ENCODE data around the gene BTF3.
"Not testable (repeated sequence)": the region's sequence is repeated elsewhere in the genome, so short reads cannot be mapped to it uniquely, and the experiment has no call there.

BTF3 gene

DNA sequence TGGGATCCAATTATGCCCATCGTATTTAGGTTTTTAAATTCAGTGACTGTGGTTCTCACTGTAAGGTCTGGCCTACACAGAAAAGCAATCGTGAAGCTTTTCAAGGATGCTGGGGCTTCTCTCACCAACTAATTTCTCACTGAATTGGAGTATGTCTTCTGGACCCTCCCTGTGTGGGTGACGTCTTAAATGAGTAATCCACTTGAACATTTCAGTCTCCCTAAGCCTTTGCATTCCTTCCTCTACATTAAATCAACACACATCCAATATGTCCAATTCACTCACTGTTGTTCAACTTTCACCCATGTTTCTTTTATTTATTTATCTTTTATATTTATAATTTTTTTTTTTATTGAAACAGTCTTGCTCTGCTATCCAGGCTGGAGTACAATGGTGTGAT, 12.5 kb upstream of the BTF3 start:
- no peak for DNase-seq (ENCODE audit: low read depth in 3 of 3)

DNA sequence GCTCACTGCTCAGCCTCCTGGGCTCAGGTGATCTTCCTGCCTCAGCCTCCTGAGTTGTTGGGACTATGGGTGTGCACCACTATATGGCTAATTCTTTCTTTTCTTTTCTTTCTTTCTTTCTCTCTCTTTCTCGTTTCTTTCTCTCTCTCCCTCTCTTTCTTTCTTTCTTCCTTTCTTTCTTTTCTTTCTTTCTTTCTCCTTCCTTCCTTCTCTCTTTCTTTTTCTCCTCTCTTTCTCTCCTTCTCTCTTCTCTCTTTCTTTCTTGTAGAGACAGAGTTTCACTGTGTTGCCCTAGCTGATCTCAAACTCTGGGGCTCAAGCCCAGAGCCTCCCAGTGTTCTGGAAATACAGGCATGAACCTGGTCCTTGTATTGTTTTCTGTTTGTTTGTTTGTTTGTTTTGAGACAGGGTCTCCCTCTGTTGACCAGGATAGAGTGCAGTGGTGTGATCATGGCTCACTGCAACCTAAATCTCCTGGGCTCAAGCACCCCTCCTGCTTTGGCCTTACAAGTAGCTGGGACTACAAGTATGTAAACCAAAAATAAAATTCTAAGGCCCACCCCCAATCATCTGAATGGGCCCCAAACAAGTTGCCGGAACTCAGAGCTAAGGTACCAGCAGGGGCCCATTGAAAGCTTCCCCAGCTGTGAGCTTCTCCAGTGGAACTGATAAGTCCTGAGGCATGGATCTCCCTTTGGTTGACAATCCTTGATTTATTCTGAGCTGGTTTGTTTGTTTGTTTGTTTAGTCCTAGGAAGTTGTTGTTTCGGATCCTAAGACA, 11.9 kb upstream of the BTF3 start:
- no peak for DNase-seq (ENCODE audit: low read depth in 3 of 3)

DNA sequence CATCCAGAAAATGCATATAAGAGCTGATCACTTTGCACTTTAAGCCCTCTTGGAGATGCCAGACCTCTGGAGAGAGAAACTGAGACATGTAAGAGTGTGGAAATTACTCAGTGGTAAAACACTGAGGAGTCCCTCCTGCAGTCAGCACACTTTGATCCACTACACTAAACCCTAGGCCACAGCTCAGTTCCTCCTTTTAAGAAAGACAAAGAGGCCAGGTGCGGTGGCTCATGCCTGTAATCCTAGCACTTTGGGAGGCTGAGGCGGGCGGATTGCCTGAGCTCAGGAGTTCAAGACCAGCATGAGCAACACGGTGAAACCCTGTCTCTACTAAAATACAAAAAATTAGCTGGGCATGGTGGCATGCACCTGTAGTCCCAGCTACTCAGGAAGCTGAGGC, 11.0 kb upstream of the BTF3 start:
- DNase-seq (ENCODE audit: low read depth in 3 of 3): not testable (repeated sequence)

DNA sequence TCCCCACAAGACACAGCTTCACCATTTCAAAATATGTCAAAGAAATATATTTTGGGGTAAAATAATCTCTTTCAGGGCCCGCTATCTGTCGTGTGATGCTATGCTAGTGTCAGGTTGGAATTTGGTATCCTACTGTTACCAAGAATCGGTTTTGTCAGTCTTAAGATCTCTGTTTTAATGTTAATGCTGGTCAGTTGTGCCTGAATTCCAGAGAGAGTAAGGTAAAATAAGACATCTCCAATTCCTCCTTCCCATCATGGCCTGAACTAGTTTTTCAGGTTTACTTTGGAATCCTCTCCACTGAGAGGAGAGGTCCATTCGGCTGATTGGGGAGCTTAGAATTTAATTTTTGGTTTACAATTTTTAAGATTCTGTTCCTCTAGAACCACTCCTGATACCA, 10.4 kb upstream of the BTF3 start:
- DNase-seq (ENCODE audit: low read depth in 3 of 3): no peak

DNA sequence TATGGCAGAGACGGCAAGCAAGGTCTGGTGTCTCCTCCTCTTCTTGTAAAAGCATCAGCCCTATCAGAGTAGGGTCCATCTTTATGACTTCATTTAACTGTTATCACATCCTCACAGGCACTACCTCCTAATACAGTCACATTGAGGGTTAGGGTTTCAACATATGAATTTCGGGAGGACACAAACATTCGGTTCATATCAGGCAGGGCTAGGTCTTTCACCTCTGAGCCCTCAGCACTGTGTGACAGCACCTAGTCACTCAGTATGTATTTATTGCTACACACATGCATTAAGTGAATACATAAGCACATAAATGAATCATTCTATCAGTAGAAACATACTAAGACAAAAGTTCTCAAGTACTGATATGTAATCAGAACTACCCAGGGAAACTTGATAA, 9.4 kb upstream of the BTF3 start:
- no peak for DNase-seq (ENCODE audit: low read depth in 3 of 3)

DNA sequence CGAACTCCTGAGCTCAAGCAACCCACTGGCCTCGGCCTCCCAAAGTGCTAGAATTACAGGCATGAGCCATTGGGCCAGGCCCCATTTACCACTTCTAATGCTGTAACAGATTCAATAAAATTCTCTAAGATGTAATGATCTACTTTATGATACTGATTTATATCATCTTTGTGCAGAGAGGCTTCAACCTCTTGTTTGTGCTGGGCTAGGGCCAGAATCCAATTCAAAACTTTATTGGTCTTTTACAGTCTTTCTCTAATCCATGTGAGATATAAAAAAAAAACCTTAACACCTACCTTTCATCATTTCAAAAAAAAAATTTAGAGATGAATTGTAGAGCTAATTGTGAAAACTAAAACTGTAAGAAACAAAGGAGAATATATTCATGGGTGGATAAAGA, 8.2 kb upstream of the BTF3 start:
- DNase-seq (ENCODE audit: low read depth in 3 of 3): no peak

DNA sequence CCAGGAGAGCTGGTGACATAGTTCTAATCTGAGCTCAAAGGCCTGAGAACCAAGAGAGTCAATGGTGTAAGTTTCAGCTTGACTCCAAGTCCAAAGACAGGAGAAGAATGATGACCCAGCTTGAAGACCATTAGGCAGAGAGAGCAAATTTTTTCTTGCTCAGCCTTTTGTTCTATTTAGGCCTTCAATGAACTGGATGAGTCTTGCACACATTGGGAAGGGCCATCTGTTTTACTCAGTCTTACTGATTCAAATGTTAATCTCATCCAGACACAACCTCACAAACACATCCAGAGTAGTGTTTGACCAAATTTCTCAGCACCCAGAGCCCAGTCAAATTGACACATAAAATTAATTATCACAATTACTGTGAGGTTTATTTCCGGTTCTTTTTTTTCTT, 7.1 kb upstream of the BTF3 start:
- DNase-seq (ENCODE audit: low read depth in 3 of 3): no peak

DNA sequence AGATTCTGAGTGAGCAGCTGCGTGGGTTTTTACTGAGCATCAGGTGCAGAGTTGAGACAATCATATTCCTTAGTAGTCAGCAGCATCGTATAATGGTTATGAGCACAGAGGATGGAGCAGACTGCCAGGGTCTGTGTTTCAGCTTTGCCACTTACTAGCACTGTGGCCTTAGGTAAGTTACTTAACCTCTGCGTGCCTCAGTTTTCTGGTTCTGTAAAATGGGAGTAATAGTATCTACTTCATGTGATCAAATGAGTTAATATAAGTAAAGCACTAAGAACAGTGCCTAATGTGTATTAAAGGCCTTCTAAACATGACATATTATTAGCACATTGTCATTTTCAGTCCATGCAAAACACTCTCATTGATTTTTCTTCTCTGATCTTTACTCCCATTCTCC, 4.8 kb upstream of the BTF3 start:
- no peak for DNase-seq (ENCODE audit: low read depth in 3 of 3)

DNA sequence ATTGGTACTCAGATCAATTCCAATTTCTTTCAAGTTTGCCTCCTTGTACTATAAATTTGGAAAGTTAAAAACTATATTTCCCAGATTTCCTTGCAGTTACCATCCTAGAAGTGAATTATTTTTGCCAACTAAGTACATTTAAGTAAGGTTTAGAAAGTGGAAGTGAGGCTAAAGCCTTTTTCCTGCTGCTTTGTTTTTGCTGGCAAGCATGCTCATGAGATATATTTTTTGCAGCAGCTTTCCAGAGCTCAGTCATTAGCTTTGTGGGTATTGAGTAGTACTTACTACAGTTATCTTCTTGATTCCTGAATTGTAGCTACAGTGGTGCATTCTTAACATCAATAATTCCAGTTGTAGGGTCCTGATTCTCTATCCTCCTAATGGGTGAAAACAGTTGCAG, 3.5 kb upstream of the BTF3 start:
- no peak for DNase-seq (ENCODE audit: low read depth in 3 of 3)

DNA sequence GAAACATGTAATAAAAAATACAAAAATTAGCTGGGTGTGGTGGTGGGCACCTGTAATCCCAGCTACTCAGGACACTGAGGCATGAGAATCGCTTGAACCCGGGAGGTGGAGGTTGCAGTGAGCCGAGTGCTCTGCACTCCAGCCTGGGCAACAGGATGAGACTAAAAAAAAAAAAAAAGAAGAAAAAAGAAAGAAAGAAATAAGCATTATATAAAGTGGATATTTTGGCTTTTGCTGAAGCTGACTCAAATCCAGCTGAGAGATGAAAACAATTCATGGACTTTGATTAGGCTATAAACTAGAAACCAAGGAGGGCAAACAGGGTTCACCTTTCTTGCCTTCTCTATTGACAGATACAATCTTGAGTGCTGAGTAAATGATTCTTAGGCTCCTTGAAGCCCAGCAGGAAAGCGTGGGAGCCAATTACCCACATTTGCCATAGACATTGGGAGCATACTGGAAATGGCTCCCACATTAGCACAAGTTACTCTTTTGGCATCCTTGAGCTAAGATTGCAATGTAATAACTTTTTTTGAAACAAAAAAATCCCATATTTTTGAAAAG, 2.4 kb upstream of the BTF3 start:
- no peak for DNase-seq (ENCODE audit: low read depth in 3 of 3)

DNA sequence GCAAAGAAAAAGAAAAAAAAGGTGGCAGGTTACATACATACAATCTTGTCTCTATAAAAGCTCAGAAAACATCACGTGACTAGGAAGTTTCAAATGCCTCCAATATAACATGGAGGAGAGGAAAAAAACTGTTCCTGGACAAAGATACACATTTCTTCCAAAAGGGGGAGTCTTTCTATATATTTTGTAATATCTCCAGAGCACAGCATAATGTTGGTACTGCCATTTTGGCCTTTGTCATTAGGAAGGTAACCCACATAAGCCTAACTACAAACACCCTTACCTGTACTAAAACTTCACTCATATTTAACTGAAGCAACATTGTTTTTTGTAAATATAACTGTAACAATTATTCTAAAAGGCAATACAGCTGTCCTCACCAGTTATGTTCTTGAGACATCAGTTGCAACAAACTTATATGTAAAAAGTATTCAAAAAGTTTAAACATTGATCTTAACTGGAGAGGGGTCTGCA, 1.2 kb upstream of the BTF3 start:
- no peak for DNase-seq (ENCODE audit: low read depth in 3 of 3)

DNA sequence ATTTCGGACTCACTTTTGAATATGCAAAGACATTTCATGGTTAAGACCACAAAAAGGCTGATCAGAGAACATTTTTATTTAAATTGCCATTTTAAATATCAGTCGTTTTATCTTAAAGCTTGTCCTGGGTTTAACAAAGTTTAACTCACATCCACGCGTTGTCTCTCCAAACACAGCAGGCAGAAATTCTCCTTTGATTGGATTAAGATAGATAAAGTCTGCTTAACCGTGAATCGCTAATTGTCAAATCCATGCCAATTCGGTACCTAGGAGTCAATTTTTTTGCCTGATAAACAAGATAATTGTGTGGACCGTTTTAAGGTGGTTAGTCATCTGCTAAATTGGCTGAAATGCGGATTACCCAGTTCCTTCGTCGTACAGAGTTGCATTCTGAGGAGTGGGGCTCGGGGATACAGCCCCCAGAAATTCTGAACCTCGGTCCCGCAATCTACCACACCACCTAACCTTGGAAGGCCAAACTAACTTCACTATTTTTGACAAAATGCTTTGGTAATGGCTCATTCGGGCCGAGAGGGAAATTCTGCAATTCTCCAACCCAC, 665 bp upstream of the BTF3 start:
- no peak for DNase-seq (ENCODE audit: low read depth in 3 of 3)

DNA sequence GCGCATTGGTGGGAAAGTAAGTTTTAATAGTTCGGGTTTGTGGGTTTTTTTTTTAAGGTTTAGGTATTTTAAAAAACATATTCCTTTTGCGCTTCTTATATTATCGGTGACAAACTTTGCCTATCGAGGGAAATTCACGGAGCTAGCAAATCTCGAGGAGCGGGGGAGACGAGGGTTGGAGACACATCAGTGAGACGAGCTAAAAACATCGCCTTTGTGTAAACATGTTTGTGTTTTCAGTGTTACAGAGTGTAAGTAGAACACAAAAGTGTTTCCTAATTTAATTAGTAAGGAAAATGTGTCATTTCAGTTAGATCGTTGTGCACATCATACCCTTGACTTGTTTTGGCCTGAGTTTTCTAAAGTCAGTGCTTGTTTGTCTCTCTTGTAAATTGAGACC, 945 bp downstream of the BTF3 start:
- DNase-seq (ENCODE audit: low read depth in 3 of 3): no peak

DNA sequence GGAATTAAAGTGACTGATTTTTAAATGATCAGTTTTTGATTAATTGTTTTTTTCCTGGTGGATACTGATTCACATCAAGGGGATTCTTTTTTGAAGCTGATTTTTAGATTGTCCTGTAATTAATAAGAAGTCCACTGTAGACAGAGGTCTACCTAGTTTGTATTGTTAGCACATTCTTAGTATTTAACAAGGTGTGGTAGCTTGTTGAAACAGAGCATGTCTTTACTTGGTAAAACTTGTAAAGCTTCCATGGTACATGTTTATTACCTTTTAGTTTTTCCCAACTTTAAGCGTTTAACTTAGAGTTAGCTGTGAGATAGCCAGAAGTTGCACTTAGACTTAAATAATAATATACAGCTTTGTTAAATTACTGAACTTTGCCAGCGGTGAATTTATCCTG, 1.5 kb downstream of the BTF3 start:
- no peak for DNase-seq (ENCODE audit: low read depth in 3 of 3)

DNA sequence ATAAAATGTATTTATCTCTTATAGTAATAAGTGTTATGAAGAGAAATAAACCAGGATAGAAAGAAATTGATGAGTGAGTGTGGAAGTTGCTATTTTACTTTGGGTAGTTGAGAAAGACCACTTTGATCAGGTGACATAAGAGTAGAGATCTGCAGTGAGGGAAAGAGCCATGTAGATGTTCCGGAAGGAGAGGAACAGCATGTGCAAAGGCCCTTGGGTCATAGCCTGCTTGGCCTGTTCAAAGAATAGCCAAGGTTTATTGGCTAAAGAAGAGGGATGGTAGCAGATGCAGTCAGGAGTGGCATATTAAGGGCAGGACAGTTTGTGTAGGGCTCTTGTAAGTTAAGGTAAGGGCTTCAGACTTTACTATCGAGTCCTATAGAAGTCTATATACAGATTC, 3.2 kb downstream of the BTF3 start:
- DNase-seq (ENCODE audit: low read depth in 3 of 3): no peak

DNA sequence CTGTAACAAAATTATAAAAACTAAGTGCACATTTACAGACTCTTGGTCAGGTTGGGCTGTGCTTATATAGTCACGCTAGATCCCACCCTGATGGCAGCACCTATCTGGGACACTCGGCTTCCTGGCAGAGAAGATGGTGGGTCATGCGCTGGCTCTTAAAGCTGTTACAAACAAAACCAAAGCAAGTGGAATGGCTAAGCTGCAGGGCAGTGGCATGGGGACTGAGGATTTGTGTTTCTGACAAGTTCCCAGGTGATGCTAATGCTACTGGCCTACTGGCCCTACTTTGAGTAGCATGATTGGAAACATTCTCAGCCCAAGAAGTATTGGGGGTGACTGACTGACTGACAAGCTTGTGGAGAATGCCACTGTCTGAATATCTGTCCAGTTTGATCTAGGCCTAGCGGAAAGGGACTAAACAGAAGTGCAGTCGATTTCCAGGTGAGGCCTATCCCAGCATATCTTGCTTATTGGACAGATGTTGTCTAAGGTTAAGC, 8.3 kb downstream of the BTF3 start:
- no peak for DNase-seq (ENCODE audit: low read depth in 3 of 3)

DNA sequence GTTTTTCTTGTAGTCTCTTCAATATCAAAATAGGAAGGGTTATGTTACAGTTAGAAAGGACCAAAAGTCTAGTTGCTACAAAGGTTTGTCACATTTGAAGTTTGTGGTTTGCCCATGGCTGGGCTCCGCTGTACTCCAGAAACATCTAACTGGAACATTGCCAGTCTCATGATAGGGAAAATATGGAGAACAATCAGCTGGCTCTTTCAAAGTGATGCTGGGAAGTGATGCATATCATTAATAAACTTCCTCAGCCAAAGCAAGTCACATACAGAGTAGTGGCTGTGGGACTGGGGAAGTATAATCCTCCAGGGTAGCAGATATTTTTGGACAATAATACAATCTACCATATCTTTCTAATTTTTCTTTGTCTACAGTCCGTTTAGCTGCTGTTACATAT, 8.8 kb downstream of the BTF3 start:
- DNase-seq (ENCODE audit: low read depth in 3 of 3): no peak

DNA sequence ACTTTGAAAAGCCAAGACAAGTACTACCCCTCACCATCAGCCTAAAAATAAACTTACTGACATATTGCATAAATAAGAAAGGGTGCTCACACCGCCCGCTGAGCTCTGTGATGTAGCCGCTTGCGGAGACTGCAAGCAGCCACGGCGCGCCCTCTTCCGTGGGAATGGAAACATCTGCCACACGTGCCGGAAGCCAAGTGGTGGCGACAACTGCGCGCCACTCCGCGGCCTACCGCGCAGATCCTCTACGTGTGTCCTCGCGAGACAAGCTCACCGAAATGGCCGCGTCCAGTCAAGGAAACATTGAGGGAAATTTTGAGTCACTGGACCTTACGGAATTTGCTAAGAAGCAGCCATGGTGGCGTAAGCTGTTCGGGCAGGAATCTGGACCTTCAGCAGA, 10.3 kb downstream of the BTF3 start:
- not testable (repeated sequence) for DNase-seq (ENCODE audit: low read depth in 3 of 3)

DNA sequence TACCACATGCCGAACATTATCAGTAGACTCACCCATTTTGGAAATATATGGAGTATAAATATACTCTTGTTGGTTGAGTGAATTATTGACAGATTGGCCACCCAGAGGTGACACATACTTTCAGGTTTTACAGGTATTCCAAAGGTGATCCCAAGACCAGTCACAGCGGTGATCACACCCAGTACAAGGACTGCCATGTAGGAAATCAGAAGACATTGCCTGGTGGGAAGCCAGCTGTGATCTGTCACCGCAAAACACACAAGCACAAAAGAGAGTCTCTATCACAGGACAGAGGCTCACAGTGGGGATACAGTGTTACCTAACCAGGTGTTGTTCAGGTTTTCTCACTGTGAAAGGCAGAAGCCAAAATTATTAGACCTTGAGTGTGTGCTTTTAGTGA, 15.8 kb downstream of the BTF3 start:
- no peak for DNase-seq (ENCODE audit: low read depth in 3 of 3)

DNA sequence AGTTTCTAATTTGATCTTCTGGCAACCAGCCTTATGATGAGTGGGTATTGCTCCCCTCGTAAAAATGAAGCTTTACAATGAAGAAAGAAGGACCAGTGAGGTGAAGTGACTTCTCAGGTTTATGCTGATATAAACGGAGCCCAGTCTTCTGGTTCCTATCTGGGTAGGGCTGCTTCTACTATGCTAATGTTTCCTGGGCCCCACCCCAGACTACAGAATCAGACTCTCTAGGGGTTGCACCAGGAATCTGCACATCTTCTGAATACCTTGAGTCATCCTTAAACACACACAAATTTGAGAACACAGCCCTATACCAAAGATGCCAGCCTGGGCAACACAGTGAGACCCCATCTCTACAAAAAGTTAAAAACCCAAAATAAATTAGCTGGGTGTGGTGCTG, 16.2 kb downstream of the BTF3 start:
- no peak for DNase-seq (ENCODE audit: low read depth in 3 of 3)

DNA sequence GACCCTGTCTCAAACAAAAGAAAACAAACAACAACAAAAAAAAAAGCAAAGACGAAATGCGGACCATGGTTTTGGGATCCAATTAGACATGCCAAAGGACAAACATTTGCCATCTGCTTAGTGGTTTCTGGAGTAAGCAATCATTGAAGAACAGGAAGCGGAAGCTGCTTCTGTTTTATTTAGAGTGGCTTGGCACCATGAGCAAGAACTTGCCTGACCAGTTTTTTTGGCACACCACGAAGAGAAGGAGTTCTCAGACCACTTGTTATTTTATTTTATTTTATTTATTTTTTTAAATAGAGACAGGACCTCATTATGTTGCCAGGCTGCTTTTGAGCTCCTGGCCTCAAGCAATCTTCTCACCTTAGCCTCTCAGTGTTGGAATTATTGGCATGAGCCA, 17.0 kb downstream of the BTF3 start:
- no peak for DNase-seq (ENCODE audit: low read depth in 3 of 3)

DNA sequence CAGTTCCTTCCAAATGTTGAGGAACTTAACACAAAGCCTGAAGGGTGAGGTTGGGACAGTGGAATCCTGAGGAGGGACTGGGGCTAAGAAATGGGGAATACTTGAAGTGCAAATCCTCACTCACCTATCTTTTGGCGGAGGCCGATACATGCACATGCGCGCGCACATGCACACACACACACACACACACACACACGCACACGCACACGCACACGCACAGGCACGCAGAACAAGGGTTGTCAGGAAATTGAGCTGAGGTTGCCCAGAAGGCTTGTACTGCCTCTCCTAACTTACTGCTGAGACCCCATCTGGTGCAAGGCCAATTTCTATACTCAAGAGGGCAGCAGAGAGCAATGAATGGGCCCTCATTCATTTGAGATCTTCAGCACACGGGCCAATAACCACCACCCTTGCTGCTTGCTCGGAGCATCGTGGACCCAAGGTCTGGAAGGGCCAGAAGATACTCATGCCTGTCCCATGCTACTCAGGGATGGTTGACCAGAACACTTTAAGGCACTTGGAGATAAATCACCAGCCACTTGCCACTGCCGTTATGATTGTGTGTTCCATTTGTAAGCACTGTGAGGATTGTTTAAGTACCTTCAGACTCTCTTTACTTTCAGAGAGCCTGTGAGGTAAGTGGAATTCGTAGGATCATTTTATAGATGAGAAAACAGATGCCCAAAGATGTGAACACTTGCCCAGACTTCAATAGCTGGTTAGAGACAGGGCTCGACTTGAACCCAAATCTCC, 21.5 kb downstream of the BTF3 start:
- peak; percentile 37 to 55 (median 39) for DNase-seq (ENCODE audit: low read depth in 3 of 3)

DNA sequence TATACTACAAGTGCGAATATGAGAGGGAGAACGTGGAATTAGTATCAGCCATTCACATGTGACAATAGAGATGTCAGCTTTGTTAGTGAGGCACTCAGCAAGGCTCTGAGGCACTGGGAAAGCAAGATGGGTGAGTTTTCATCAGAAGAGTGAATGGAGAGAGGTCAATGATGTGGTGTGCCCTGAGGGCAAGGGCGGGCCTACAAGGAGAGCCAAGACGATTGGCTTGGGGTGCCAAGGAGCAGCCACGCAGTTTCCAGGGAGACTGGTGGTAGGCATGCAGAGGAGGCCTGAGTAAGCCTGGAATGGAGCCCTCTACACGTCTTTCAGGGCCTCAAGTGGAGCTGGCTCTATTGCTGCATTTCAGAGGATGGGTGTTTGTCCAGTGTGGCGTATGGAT, 24.7 kb downstream of the BTF3 start:
- DNase-seq (ENCODE audit: low read depth in 3 of 3): no peak

Measured in stimulated activated CD4-positive, alpha-beta T cell treated with anti-CD3 and anti-CD28 coated beads, TNF-alpha, amount 100 ng/mL, for 48 hours (primary cell).